Neural cell (in vitro differentiated cells): ENCODE measurements around the gene KLHL30. TPM values are rescaled to one million over a fixed set of nuclear protein-coding genes. Genes with fewer than 3 reads are reported as not detected.

Experiments
- H2AFZ ChIP-seq: fragments of 200-600, 300-800 bp; sonication (generic), shearing (Covaris generic); 2 replicates; pipeline ENCODE4 v1.6.0; 2014; ENCODE audit warnings: low read depth, mild to moderate bottlenecking, antibody characterized with exemption, low read length, moderate library complexity
- H3F3A ChIP-seq: fragments of 200-600 bp; shearing (Covaris generic); 2 replicates; pipeline ENCODE4 v1.6.1; 2016; ENCODE audit warnings: mild to moderate bottlenecking, moderate library complexity, mixed read lengths, antibody characterized with exemption, low read length; ENCODE audit not compliant: insufficient read depth, poor library complexity, severe bottlenecking
- H3K27ac ChIP-seq: fragments of 200-600, 300-800 bp; sonication (generic), shearing (Covaris generic); 2 replicates; pipeline ENCODE4 v1.5.1; 2014; ENCODE audit warnings: mild to moderate bottlenecking, low read length, moderate library complexity
- H3K27me3 ChIP-seq: fragments of 300-800, 200-600 bp; sonication (generic), shearing (Covaris generic); 2 replicates; pipeline ENCODE4 v1.6.0; 2014; ENCODE audit warnings: mild to moderate bottlenecking, low read depth, low read length, moderate library complexity; ENCODE audit not compliant: insufficient read depth
- H3K36me3 ChIP-seq: fragments of 300-800, 200-600 bp; sonication (generic), shearing (Covaris generic); 2 replicates; pipeline ENCODE4 v1.5.1; 2014; ENCODE audit warnings: mild to moderate bottlenecking, antibody characterized with exemption, low read length, moderate library complexity; ENCODE audit not compliant: insufficient read depth
- H3K4me2 ChIP-seq: fragments of 300-800, 200-600 bp; sonication (generic), shearing (Covaris generic); 2 replicates; pipeline ENCODE4 v1.6.0; 2014; ENCODE audit warnings: mild to moderate bottlenecking, low read length
- H3K4me3 ChIP-seq: fragments of 300-800, 200-600 bp; sonication (generic), shearing (Covaris generic); 2 replicates; pipeline ENCODE4 v1.5.1; 2014; ENCODE audit warnings: mild to moderate bottlenecking, low read length, moderate library complexity
- H3K79me2 ChIP-seq: fragments of 200-600 bp; shearing (Covaris generic); replicated peaks from 2 replicates; pipeline ENCODE4 v1.6.0; 2014; ENCODE audit warnings: mild to moderate bottlenecking, low read length, moderate library complexity; ENCODE audit not compliant: insufficient read depth
- H3K9ac ChIP-seq: fragments of 300-800, 200-600 bp; sonication (generic), shearing (Covaris generic); 2 replicates; pipeline ENCODE4 v1.6.1; 2016; ENCODE audit warnings: mild to moderate bottlenecking, low read length, mixed read lengths
- H3K9me2 ChIP-seq: fragments of 200-600 bp; shearing (Covaris generic); 2 replicates; pipeline ENCODE4 v1.6.1; 2016; ENCODE audit warnings: mild to moderate bottlenecking, low read length, mixed read lengths; ENCODE audit not compliant: insufficient read depth
- H3K9me3 ChIP-seq: fragments of 200-600, 300-800 bp; sonication (generic), shearing (Covaris generic); 2 replicates; pipeline ENCODE4 v1.6.1; 2016; ENCODE audit warnings: mild to moderate bottlenecking, mixed run types, low read length, moderate library complexity, mixed read lengths
- H4K20me1 ChIP-seq: fragments of 200-600 bp; shearing (Covaris generic); 2 replicates; pipeline ENCODE4 v1.6.1; 2016; ENCODE audit warnings: mild to moderate bottlenecking, mixed run types; ENCODE audit not compliant: insufficient read depth
- EP300 ChIP-seq: fragments of 450-650 bp; conservative IDR thresholded peaks from 2 replicates; pipeline ENCODE4 v1.6.1; 2014; ENCODE audit warnings: antibody characterized with exemption, mild to moderate bottlenecking, moderate library complexity; ENCODE audit not compliant: poor library complexity, severe bottlenecking
- EZH2 ChIP-seq: fragments of 200-600, 300-800 bp; shearing (Covaris generic), sonication (generic); IDR thresholded peaks from 2 replicates; pipeline ENCODE4 v1.6.1; 2014; ENCODE audit warnings: antibody characterized with exemption, low read length, borderline replicate concordance, mild to moderate bottlenecking; ENCODE audit not compliant: insufficient read depth, poor library complexity, severe bottlenecking
- MXI1 ChIP-seq: fragments of 450-650 bp; conservative IDR thresholded peaks from 2 replicates; pipeline ENCODE4 v1.6.1; 2014; ENCODE audit warnings: antibody characterized with exemption, mild to moderate bottlenecking; ENCODE audit not compliant: poor library complexity, severe bottlenecking
- POLR2AphosphoS5 ChIP-seq: IDR thresholded peaks from 2 replicates; pipeline ENCODE4 v1.6.1; 2012
- RAD21 ChIP-seq: fragments of 450-650 bp; conservative IDR thresholded peaks from 2 replicates; pipeline ENCODE4 v1.6.1; 2014; ENCODE audit warnings: antibody characterized with exemption, mild to moderate bottlenecking, moderate library complexity
- REST ChIP-seq: IDR thresholded peaks from 2 replicates; pipeline ENCODE4 v1.6.1; 2012; ENCODE audit warnings: borderline replicate concordance
- SMC3 ChIP-seq: fragments of 450-650 bp; conservative IDR thresholded peaks from 2 replicates; pipeline ENCODE4 v1.6.1; 2014; ENCODE audit warnings: antibody characterized with exemption, mild to moderate bottlenecking, moderate library complexity; ENCODE audit not compliant: poor library complexity
- TAF1 ChIP-seq: IDR thresholded peaks from 2 replicates; pipeline ENCODE4 v1.6.1; 2012; ENCODE audit warnings: low read depth
- polyA plus RNA-seq: library from polyadenylated mRNA; depleted of rRNA; stranded (reverse); fragments of >200 nt; gene quantifications from 2 replicates; pipeline ENCODE4 v1.2.3, GENCODE V29; 2014
- TF ChIP-seq, protein P1 (sequence below): fragments of 450-650 bp; IDR thresholded peaks from 2 replicates; pipeline ENCODE4 v1.5.1; 2014; ENCODE audit warnings: antibody characterized with exemption, mild to moderate bottlenecking, moderate library complexity; ENCODE audit not compliant: poor library complexity, severe bottlenecking

The KLHL30 gene
- polyA plus RNA-seq, 1 donor from 2014 or later = not detected

- Histone ChIP-seq H2AFZ (no peak overlapping the region), H3K9me3 (no peaks in the 10 kb centered on the region), H3K4me3 (no peak overlapping the region), H3K9me2 (no peaks in the 10 kb centered on the region), H3K27ac (no peak overlapping the region), H4K20me1 (no peaks in the 10 kb centered on the region), H3K27me3 (peaks cover 20% of the 10 kb centered on the region), H3K4me2 (no peak overlapping the region), H3K79me2 (no peaks in the 10 kb centered on the region), H3K36me3 (no peaks in the 10 kb centered on the region), H3K9ac (no peak overlapping the region), H3F3A (no peaks in the 10 kb centered on the region)
- TF ChIP-seq, protein P1, sequence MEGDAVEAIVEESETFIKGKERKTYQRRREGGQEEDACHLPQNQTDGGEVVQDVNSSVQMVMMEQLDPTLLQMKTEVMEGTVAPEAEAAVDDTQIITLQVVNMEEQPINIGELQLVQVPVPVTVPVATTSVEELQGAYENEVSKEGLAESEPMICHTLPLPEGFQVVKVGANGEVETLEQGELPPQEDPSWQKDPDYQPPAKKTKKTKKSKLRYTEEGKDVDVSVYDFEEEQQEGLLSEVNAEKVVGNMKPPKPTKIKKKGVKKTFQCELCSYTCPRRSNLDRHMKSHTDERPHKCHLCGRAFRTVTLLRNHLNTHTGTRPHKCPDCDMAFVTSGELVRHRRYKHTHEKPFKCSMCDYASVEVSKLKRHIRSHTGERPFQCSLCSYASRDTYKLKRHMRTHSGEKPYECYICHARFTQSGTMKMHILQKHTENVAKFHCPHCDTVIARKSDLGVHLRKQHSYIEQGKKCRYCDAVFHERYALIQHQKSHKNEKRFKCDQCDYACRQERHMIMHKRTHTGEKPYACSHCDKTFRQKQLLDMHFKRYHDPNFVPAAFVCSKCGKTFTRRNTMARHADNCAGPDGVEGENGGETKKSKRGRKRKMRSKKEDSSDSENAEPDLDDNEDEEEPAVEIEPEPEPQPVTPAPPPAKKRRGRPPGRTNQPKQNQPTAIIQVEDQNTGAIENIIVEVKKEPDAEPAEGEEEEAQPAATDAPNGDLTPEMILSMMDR = no peak
- TF ChIP-seq SMC3 (no peak), EP300 (no peak)
Observed at GRCh38 chr2:238167761-238168160, 29.3 kb downstream of the KLHL30 start.

GRCh38 chr2:238168196-238169047 is 30.0 kb downstream of the KLHL30 start:
- H3K9me2 ChIP-seq = no peaks in the 10 kb centered on the region
- H3K79me2 ChIP-seq = no peaks in the 10 kb centered on the region
- H3K36me3 ChIP-seq = no peaks in the 10 kb centered on the region
- no peak overlapping the region for H3K9ac ChIP-seq
- H4K20me1 ChIP-seq = no peaks in the 10 kb centered on the region
- peaks cover 13% of the 10 kb centered on the region for H3K27me3 ChIP-seq
- H3K27ac ChIP-seq = no peak overlapping the region
- no peak overlapping the region for H3K4me2 ChIP-seq
- H2AFZ ChIP-seq = no peak overlapping the region
- no peak overlapping the region for H3K4me3 ChIP-seq
- TF ChIP-seq SMC3 = no peak
- TF ChIP-seq MXI1 = no peak
- no peak for TF ChIP-seq TAF1
- TF ChIP-seq POLR2AphosphoS5 = no peak
- TF ChIP-seq, protein P1 = no peak
- no peak for TF ChIP-seq EZH2
- no peak for TF ChIP-seq RAD21
- no peak for TF ChIP-seq EP300
- TF ChIP-seq REST = no peak
- H3F3A ChIP-seq = no peaks in the 10 kb centered on the region
- H3K9me3 ChIP-seq = no peaks in the 10 kb centered on the region
